Keratinocyte (primary cell): ENCODE data around the gene SARNP. TPM values are rescaled to one million over a fixed set of nuclear protein-coding genes. Genes with fewer than 3 reads are reported as not detected.

Source experiments
- DNase-seq: peaks from one replicate; pipeline ENCODE4 v3.0.0-alpha.2; 2011; ENCODE audit warnings: low read depth, missing footprints, low spot score
- FAIRE-seq: peaks from 2 replicates; lab custom pipeline; 2011; peaks lifted over from hg19 to GRCh38; lab: Jason Lieb, UNC
- H2AFZ ChIP-seq: 2 replicates; pipeline ENCODE4 v1.6.0; 2012; ENCODE audit warnings: low read length, control low read depth, inconsistent platforms; ENCODE audit not compliant: control insufficient read depth
- H3K27ac ChIP-seq: 2 replicates; pipeline ENCODE4 v1.5.1; 2011; ENCODE audit warnings: low read length; ENCODE audit not compliant: control insufficient read depth, insufficient read depth
- H3K27me3 ChIP-seq: 3 replicates; pipeline ENCODE4 v1.6.0; 2011; ENCODE audit warnings: low read length; ENCODE audit not compliant: control insufficient read depth, insufficient read depth; ENCODE audit errors: extremely low read depth
- H3K36me3 ChIP-seq, 2 experiments: 2 replicates in 1 of 2; 3 replicates in 1 of 2; pipeline ENCODE4 v1.5.1; 2011; ENCODE audit warnings: low read length in 2 of 2, mild to moderate bottlenecking in 1 of 2; ENCODE audit not compliant: control insufficient read depth in 2 of 2, insufficient read depth in 2 of 2; ENCODE audit errors: extremely low read depth in 1 of 2
- H3K4me1 ChIP-seq: 3 replicates; pipeline ENCODE4 v1.5.1; 2011; ENCODE audit warnings: low read length; ENCODE audit not compliant: control insufficient read depth, insufficient read depth; ENCODE audit errors: extremely low read depth
- H3K4me2 ChIP-seq: 3 replicates; pipeline ENCODE4 v1.6.0; 2011; ENCODE audit warnings: low read depth, low read length; ENCODE audit not compliant: control insufficient read depth, insufficient read depth; ENCODE audit errors: extremely low read depth
- H3K4me3 ChIP-seq, 3 experiments: fragments of 200-600 bp in 1 of 3; sonication (generic) in 1 of 3; 2 replicates in 2 of 3; 3 replicates in 1 of 3; pipeline ENCODE4 v1.5.1; 2011 to 2016; ENCODE audit warnings: low read length in 3 of 3, mild to moderate bottlenecking in 3 of 3, control low read depth in 2 of 3, inconsistent platforms in 1 of 3, low read depth in 1 of 3, mixed read lengths in 1 of 3, mixed run types in 1 of 3, moderate library complexity in 1 of 3; ENCODE audit not compliant: control insufficient read depth in 2 of 3, insufficient read depth in 2 of 3; ENCODE audit errors: extremely low read depth in 1 of 3
- H3K79me2 ChIP-seq: 2 replicates; pipeline ENCODE4 v1.6.0; 2012; ENCODE audit warnings: low read length; ENCODE audit not compliant: control insufficient read depth, insufficient read depth
- H3K9ac ChIP-seq: 3 replicates; pipeline ENCODE4 v1.6.0; 2011; ENCODE audit warnings: low read length; ENCODE audit not compliant: control insufficient read depth, insufficient read depth; ENCODE audit errors: extremely low read depth
- H3K9me1 ChIP-seq: 3 replicates; pipeline ENCODE4 v1.6.0; 2011; ENCODE audit warnings: low read length; ENCODE audit not compliant: control insufficient read depth, insufficient read depth; ENCODE audit errors: extremely low read depth
- H3K9me3 ChIP-seq: 2 replicates; pipeline ENCODE4 v1.5.1; 2012; ENCODE audit warnings: low read depth, low read length; ENCODE audit not compliant: control insufficient read depth
- H4K20me1 ChIP-seq: 3 replicates; pipeline ENCODE4 v1.6.0; 2011; ENCODE audit warnings: low read length; ENCODE audit not compliant: control insufficient read depth, insufficient read depth; ENCODE audit errors: extremely low read depth
- CTCF ChIP-seq, 3 experiments: IDR thresholded peaks in 1 of 3; conservative IDR thresholded peaks in 1 of 3; optimal IDR thresholded peaks in 1 of 3; 2 replicates in 2 of 3; 3 replicates in 1 of 3; pipeline versions ENCODE3 to v1.5.1; 2011; ENCODE audit warnings: low read length in 3 of 3, mild to moderate bottlenecking in 3 of 3, moderate library complexity in 2 of 3, control low read depth in 1 of 3, inconsistent platforms in 1 of 3; ENCODE audit not compliant: insufficient read depth in 2 of 3; ENCODE audit errors: extremely low read depth in 1 of 3
- EZH2 ChIP-seq: IDR thresholded peaks from one replicate; pipeline ENCODE4 v1.6.1; 2012; ENCODE audit warnings: inconsistent platforms, mild to moderate bottlenecking, low read length, moderate library complexity
- dilution Hi-C: fragments of 300-500 bp; cut with MboI; formaldehyde crosslinking; loops from one replicate; pipeline ENCODE4 v1.7.0; 2020; ENCODE audit warnings: low sequenced_read_pairs; ENCODE audit not compliant: extremely low pct_ligation_motif_present
- polyA plus RNA-seq, 5 experiments: library from polyadenylated mRNA; depleted of rRNA in 3 of 5; stranded (reverse) in 3 of 5; stranded (forward) in 1 of 5; unstranded in 1 of 5; fragments of >200 nt; gene quantifications; 1 replicate in 1 of 5; 2 replicates in 3 of 5; 3 replicates in 1 of 5; pipeline versions ENCODE4 v1.2.1 to v1.2.3, GENCODE V29; 2011 to 2012; ENCODE audit warnings: missing spikeins in 2 of 5, low read depth in 1 of 5, low replicate concordance in 1 of 5

Gene SARNP
- polyA plus RNA-seq, 1 donor (not counting 4 experiments of a cell fraction or from before 2014, with no cell fraction given), result 168 TPM

GRCh38 chr12:55845785-55846496, 28.4 kb upstream of the SARNP start:
- Histone ChIP-seq H3K9me3 (no peaks in the 10 kb centered on the region), H4K20me1 (no peaks in the 10 kb centered on the region), H3K36me3 (no peaks in the 10 kb centered on the region), H3K27ac (no peak overlapping the region), H3K9me1 (no peaks in the 10 kb centered on the region), H3K4me3 (no peak overlapping the region), H3K9ac (no peak overlapping the region), H3K27me3 (no peaks in the 10 kb centered on the region), H3K79me2 (no peaks in the 10 kb centered on the region), H3K4me2 (no peak overlapping the region), H2AFZ (no peak overlapping the region), H3K4me1 (peaks cover 21% of the 10 kb centered on the region)
- FAIRE-seq, result no peak
- no peak for DNase-seq
- dilution Hi-C loops, result no loop called here
- TF ChIP-seq EZH2 (no peak), CTCF (optimal IDR thresholded peaks at IDR 0.05 in 1 of 3, IDR thresholded peaks at IDR 0.05 in 1 of 3, conservative IDR thresholded peaks at IDR 0.05 in 1 of 3; ENCODE audit: extremely low read depth in 1 of 3, insufficient read depth in 2 of 3, low read length in 3 of 3) (no peak)

- H3K79me2 ChIP-seq, result no peaks in the 10 kb centered on the region
- no peak overlapping the region for H3K9ac ChIP-seq
- no peak overlapping the region for H3K4me3 ChIP-seq
- H3K4me2 ChIP-seq, result no peak overlapping the region
- DNase-seq (no peak), FAIRE-seq (no peak)
- dilution Hi-C loops, result no loop called here
- H3K27me3 ChIP-seq, result no peaks in the 10 kb centered on the region
- H3K36me3 ChIP-seq, result peaks cover 0 to 2% of the 10 kb centered on the region in 2 experiments
- no peaks in the 10 kb centered on the region for H4K20me1 ChIP-seq
- no peaks in the 10 kb centered on the region for H3K9me1 ChIP-seq
- peaks cover 21% of the 10 kb centered on the region for H3K4me1 ChIP-seq
- no peaks in the 10 kb centered on the region for H3K9me3 ChIP-seq
- H3K27ac ChIP-seq, result no peak overlapping the region
- H2AFZ ChIP-seq, result no peak overlapping the region
- TF ChIP-seq CTCF (optimal IDR thresholded peaks at IDR 0.05 in 1 of 3, IDR thresholded peaks at IDR 0.05 in 1 of 3, conservative IDR thresholded peaks at IDR 0.05 in 1 of 3; ENCODE audit: extremely low read depth in 1 of 3, insufficient read depth in 2 of 3, low read length in 3 of 3) (no peak), EZH2 (no peak)
These were observed 27.8 kb upstream of the SARNP start for GRCh38 chr12:55845361-55845760.
